CD14-positive monocyte (primary cell): ENCODE results near the gene NT5DC4. TPM values are rescaled to one million over a fixed set of nuclear protein-coding genes. Genes with fewer than 3 reads are reported as not detected.

Source experiments
- DNase-seq, 3 donors: peaks; one replicate each; pipeline ENCODE4 v3.0.0-alpha.2; 2011 to 2022
- H2AFZ ChIP-seq: 2 replicates; pipeline ENCODE4 v1.6.0; 2012; ENCODE audit warnings: mild to moderate bottlenecking, low read depth, low read length, inconsistent platforms; ENCODE audit not compliant: insufficient read depth, poor library complexity, severe bottlenecking
- H3K27ac ChIP-seq, 2 donors: 1 replicate in 1 of 2; 2 replicates in 1 of 2; pipeline ENCODE4 v1.5.1; 2012 to 2013; ENCODE audit warnings: low read length in 2 of 2, control low read depth in 1 of 2, inconsistent platforms in 1 of 2, low read depth in 1 of 2, mild to moderate bottlenecking in 1 of 2
- H3K27me3 ChIP-seq, 2 donors: one replicate each; pipeline versions ENCODE4 v1.6.0 to v1.6.1; 2011 to 2013; ENCODE audit warnings: low read length in 2 of 2; ENCODE audit not compliant: control insufficient read depth in 2 of 2, insufficient read depth in 2 of 2
- H3K36me3 ChIP-seq, 2 donors: replicated peaks in 1 of 2; 1 replicate in 1 of 2; 2 replicates in 1 of 2; pipeline versions ENCODE4 v1.5.1 to v1.6.1; 2012 to 2013; ENCODE audit warnings: low read length in 2 of 2, control low read depth in 1 of 2, inconsistent platforms in 1 of 2, mild to moderate bottlenecking in 1 of 2; ENCODE audit not compliant: insufficient read depth in 2 of 2, control insufficient read depth in 1 of 2
- H3K4me1 ChIP-seq, 2 donors: 1 replicate in 1 of 2; 2 replicates in 1 of 2; pipeline versions ENCODE4 v1.5.1 to v1.6.1; 2012 to 2013; ENCODE audit warnings: low read length in 2 of 2, control low read depth in 1 of 2, inconsistent platforms in 1 of 2, mild to moderate bottlenecking in 1 of 2, moderate library complexity in 1 of 2; ENCODE audit not compliant: insufficient read depth in 2 of 2, control insufficient read depth in 1 of 2
- H3K4me2 ChIP-seq: replicated peaks from 2 replicates; pipeline ENCODE3; 2012; ENCODE audit warnings: low read length, moderate library complexity, mild to moderate bottlenecking; ENCODE audit not compliant: poor library complexity, severe bottlenecking; ENCODE audit errors: extremely low read depth
- H3K4me3 ChIP-seq, 3 experiments: fragments of 200-600 bp in 1 of 3; sonication (generic) in 1 of 3; replicated peaks in 1 of 3; 1 replicate in 2 of 3; 2 replicates in 1 of 3; pipeline ENCODE4 v1.5.1; 2011 to 2013; ENCODE audit warnings: low read length in 3 of 3, mild to moderate bottlenecking in 3 of 3, control low read depth in 2 of 3, low read depth in 2 of 3, inconsistent platforms in 1 of 3, moderate library complexity in 1 of 3
- H3K79me2 ChIP-seq: 2 replicates; pipeline ENCODE4 v1.6.0; 2012; ENCODE audit warnings: mild to moderate bottlenecking, control low read depth, inconsistent platforms, low read length, moderate library complexity; ENCODE audit not compliant: insufficient read depth
- H3K9ac ChIP-seq: 2 replicates; pipeline ENCODE4 v1.6.0; 2017; ENCODE audit warnings: low read length, mild to moderate bottlenecking; ENCODE audit not compliant: insufficient read depth, poor library complexity, severe bottlenecking
- H3K9me3 ChIP-seq, 2 donors: replicated peaks in 1 of 2; 1 replicate in 1 of 2; 2 replicates in 1 of 2; pipeline versions ENCODE4 v1.5.1 to v1.6.1; 2012 to 2013; ENCODE audit warnings: low read length in 2 of 2, control low read depth in 1 of 2; ENCODE audit not compliant: control insufficient read depth in 1 of 2, insufficient read depth in 1 of 2
- H4K20me1 ChIP-seq: 2 replicates; pipeline ENCODE4 v1.6.0; 2012; ENCODE audit warnings: mild to moderate bottlenecking, low read length, control low read depth, moderate library complexity; ENCODE audit not compliant: insufficient read depth
- H3K27ac Mint-ChIP-seq, 7 donors: one replicate each; pipeline ENCODE4 v1.8.0; 2020; ENCODE audit warnings: mild to moderate bottlenecking in 7 of 7, mixed read lengths in 7 of 7, moderate library complexity in 6 of 7, inconsistent platforms in 2 of 7
- H3K27me3 Mint-ChIP-seq, 3 donors: one replicate each; pipeline ENCODE4 v1.8.0; 2021 to 2022; ENCODE audit warnings: low read depth in 3 of 3, mild to moderate bottlenecking in 3 of 3, mixed read lengths in 3 of 3, moderate library complexity in 3 of 3, inconsistent platforms in 1 of 3
- H3K36me3 Mint-ChIP-seq, 2 donors: one replicate each; pipeline ENCODE4 v1.8.0; 2020; ENCODE audit warnings: mixed read lengths in 2 of 2, inconsistent platforms in 1 of 2, mild to moderate bottlenecking in 1 of 2
- H3K4me1 Mint-ChIP-seq: one replicate; pipeline ENCODE4 v1.8.0; 2020; ENCODE audit warnings: mild to moderate bottlenecking, mixed read lengths
- H3K4me3 Mint-ChIP-seq, 2 donors: one replicate each; pipeline ENCODE4 v1.8.0; 2020; ENCODE audit warnings: mild to moderate bottlenecking in 2 of 2, mixed read lengths in 2 of 2, moderate library complexity in 1 of 2
- H3K9me3 Mint-ChIP-seq, 7 donors: one replicate each; pipeline ENCODE4 v1.8.0; 2020 to 2022; ENCODE audit warnings: mixed read lengths in 7 of 7, mild to moderate bottlenecking in 6 of 7, moderate library complexity in 6 of 7, inconsistent platforms in 2 of 7
- WGBS: methylation state at CpG from one replicate; pipeline ENCODE4 v1.1.5; 2013; ENCODE audit warnings: missing lambda C conversion rate; ENCODE audit not compliant: insufficient coverage; 5-methylcytosine and 5-hydroxymethylcytosine counted together
- intact Hi-C, 2 donors: fragments of 100-400 bp; cut with micrococcal nuclease; formaldehyde crosslinking; loops; one replicate each; pipeline versions ENCODE4 v1.15.0 to v1.15.1; 2023
- polyA plus RNA-seq, 3 donors: library from polyadenylated mRNA; depleted of rRNA in 1 of 3; unstranded in 2 of 3; stranded (reverse) in 1 of 3; fragments of 300-500 nt in 2 of 3; fragments of >200 nt in 1 of 3; fragmentation: Illumina TruSeq in 2 of 3; gene quantifications; 1 replicate in 2 of 3; 2 replicates in 1 of 3; pipeline ENCODE4 v1.2.3, GENCODE V29; 2012 to 2021
- TF ChIP-seq, protein P1 (sequence below): fragments of 200-600 bp; IDR thresholded peaks from one replicate; pipeline ENCODE4 v1.8.0; 2022; ENCODE audit warnings: antibody characterized with exemption, mild to moderate bottlenecking

The NT5DC4 gene
- polyA plus RNA-seq, 3 donors = 2.2 TPM; not detected in 2

DNA sequence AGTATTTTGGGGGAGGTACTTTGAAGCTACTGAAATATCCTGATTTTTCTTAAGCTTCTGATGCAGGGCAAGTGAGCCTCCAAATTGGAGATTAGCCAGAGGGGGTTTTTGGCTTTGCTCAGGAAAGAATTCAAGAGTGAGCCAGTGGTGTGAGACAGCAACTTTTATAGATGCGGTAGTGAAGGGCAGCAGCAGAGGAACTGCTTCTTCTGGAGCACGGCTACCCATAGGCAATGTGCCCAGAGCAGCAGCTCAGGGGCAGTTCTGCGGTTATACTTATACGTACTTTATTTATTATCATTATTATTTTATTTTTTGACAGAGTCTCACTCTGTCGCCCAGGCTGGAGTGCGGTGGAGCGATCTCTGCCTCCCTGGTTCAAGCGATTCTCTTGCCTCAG is 19.8 kb upstream of the NT5DC4 start:
- WGBS = 5% methylated on average over 5 of the region's 8 CpGs
- Mint-ChIP-seq H3K36me3 (peaks cover 0 to 4% of the 10 kb centered on the region in 2 donors), H3K27me3 (peaks cover 0 to 2% (median 0%) of the 10 kb centered on the region in 3 donors), H3K4me1 (peaks cover 55% of the 10 kb centered on the region), H3K9me3 (no peaks in the 10 kb centered on the region), H3K27ac (peak overlapping the region; percentile 97 to 99 (median 98)), H3K4me3 (peak overlapping the region; percentile 27 to 62)
- Histone ChIP-seq H2AFZ (no peak overlapping the region), H4K20me1 (no peaks in the 10 kb centered on the region), H3K36me3 (no peaks in the 10 kb centered on the region), H3K9ac (peak overlapping the region; percentile 63), H3K9me3 (no peaks in the 10 kb centered on the region), H3K79me2 (no peaks in the 10 kb centered on the region), H3K27me3 (no peaks in the 10 kb centered on the region), H3K4me1 (peaks cover 58 to 70% of the 10 kb centered on the region in 2 donors), H3K4me3 (peak overlapping the region in 1 of 3 experiments; percentile 48), H3K4me2 (peak overlapping the region; percentile 58), H3K27ac (peak overlapping the region; percentile 91 to 97)
- TF ChIP-seq, protein P1, sequence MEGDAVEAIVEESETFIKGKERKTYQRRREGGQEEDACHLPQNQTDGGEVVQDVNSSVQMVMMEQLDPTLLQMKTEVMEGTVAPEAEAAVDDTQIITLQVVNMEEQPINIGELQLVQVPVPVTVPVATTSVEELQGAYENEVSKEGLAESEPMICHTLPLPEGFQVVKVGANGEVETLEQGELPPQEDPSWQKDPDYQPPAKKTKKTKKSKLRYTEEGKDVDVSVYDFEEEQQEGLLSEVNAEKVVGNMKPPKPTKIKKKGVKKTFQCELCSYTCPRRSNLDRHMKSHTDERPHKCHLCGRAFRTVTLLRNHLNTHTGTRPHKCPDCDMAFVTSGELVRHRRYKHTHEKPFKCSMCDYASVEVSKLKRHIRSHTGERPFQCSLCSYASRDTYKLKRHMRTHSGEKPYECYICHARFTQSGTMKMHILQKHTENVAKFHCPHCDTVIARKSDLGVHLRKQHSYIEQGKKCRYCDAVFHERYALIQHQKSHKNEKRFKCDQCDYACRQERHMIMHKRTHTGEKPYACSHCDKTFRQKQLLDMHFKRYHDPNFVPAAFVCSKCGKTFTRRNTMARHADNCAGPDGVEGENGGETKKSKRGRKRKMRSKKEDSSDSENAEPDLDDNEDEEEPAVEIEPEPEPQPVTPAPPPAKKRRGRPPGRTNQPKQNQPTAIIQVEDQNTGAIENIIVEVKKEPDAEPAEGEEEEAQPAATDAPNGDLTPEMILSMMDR = no peak
- intact Hi-C loops = no loop called here
- DNase-seq = peak; percentile 80 to 92 (median 84)

DNA sequence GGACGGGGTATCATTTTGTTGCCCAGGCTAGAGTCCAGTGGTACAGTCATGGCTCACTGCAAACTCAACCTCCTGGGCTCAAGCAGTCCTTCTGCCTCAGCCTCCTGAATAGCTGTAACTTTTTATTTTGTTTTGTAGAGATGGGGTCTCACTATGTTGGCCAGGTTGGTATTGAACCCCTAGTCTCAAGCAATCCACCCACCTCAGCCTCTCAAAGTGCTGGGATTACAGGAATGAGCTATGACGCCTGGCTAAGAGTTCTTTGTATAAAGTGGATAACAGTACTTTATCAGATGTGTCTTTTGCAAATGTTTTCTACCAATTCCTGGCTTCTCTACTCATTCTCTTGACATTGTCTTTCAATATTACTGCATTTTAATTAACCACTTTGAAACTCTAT is 17.1 kb upstream of the NT5DC4 start:
- no peaks in the 10 kb centered on the region for H4K20me1 ChIP-seq
- H2AFZ ChIP-seq = no peak overlapping the region
- no peaks in the 10 kb centered on the region for H3K27me3 ChIP-seq
- Mint-ChIP-seq H3K4me3 (no peak overlapping the region), H3K27me3 (peaks cover 0 to 2% (median 0%) of the 10 kb centered on the region in 3 donors), H3K36me3 (peaks cover 0 to 4% of the 10 kb centered on the region in 2 donors), H3K4me1 (peaks cover 72% of the 10 kb centered on the region), H3K9me3 (no peaks in the 10 kb centered on the region), H3K27ac (no peak overlapping the region)
- intact Hi-C loops = no loop called here
- H3K4me2 ChIP-seq = no peak overlapping the region
- no peaks in the 10 kb centered on the region for H3K36me3 ChIP-seq
- WGBS = no CpG with 5 or more reads among the region's 2 CpGs
- TF ChIP-seq, protein P1 = no peak
- H3K9me3 ChIP-seq = no peaks in the 10 kb centered on the region
- no peak overlapping the region for H3K4me3 ChIP-seq
- H3K4me1 ChIP-seq = peaks cover 72 to 81% of the 10 kb centered on the region in 2 donors
- no peak for DNase-seq
- H3K79me2 ChIP-seq = no peaks in the 10 kb centered on the region
- no peak overlapping the region for H3K9ac ChIP-seq
- no peak overlapping the region for H3K27ac ChIP-seq
